GM18511 (cell line): Measurements from ENCODE around the gene ADAMTS13.

Source experiments
- ATAC-seq: cut with Tn5 transposase; IDR thresholded peaks from one replicate; pipeline ENCODE4 v1.9.1; 2021; ENCODE audit warnings: mild to moderate bottlenecking, moderate library complexity; ENCODE audit not compliant: unreplicated experiment

The ADAMTS13 gene

DNA sequence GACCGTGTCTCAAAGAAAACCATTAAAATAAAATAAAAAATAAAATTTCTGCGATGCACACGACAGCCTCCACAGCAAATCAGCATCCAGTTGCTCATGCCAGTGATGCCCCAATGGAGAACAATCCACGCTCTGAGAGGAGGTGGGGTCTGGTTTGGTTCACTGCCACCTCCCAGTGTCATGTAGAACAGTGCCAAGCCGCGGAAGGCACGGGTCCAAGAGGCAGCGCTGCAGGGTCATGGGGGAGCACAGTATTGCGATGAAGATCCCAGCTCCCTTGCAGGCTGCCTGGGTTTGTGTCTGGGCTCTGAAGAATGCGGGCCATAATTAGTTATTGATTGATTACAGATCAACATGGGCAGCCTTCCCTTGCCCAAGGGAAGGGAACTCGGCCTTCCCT, 31.5 kb downstream of the ADAMTS13 start:
- no peak for ATAC-seq

DNA sequence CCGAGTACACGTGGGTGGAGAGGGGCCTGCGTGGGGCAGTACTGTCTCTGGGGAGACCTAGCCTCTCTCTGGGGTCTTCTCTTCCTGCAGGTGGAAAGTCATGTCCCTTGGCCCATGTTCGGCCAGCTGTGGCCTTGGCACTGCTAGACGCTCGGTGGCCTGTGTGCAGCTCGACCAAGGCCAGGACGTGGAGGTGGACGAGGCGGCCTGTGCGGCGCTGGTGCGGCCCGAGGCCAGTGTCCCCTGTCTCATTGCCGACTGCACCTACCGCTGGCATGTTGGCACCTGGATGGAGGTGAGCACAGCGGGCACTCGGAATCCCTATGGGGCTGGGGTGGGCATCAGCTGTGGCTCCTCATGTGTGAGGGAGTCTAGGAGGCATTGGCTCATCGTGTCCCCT, 32.2 kb downstream of the ADAMTS13 start:
- ATAC-seq, result no peak

DNA sequence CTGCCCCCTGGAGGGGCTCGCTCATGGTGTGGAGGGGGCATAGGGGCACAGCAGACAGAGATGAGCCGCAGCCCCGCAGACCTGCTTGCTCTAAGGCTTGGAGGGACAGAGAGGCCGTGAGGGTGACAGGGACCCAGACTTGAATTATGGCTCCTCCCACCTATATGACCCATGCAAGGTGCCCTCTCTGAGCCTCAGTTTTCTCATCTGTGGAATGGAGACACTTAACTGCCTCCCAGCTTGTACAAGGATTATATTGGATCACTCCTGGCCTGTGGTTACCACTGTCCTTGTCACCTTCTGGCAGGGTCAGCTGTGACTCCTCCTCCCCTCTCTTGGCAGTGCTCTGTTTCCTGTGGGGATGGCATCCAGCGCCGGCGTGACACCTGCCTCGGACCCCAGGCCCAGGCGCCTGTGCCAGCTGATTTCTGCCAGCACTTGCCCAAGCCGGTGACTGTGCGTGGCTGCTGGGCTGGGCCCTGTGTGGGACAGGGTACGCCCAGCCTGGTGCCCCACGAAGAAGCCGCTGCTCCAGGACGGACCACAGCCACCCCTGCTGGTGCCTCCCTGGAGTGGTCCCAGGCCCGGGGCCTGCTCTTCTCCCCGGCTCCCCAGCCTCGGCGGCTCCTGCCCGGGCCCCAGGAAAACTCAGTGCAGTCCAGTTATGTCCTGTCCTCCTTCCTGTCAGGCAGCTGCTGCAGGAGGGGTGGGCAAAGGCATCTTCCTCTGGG, 32.9 kb downstream of the ADAMTS13 start:
- ATAC-seq, result no peak

DNA sequence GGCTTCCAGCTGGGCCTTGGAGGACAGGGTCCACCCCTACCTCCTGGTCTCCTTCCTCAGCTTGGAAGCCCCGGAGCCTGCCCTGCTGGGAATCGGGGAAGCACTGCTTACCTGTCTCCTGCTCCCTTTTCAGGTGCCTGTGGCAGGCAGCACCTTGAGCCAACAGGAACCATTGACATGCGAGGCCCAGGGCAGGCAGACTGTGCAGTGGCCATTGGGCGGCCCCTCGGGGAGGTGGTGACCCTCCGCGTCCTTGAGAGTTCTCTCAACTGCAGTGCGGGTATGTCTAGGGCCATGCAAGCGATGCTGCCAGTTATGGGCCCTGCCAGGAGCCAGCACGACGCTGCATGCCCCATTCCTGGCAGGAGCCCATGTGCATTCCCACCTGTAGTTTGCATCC, 33.8 kb downstream of the ADAMTS13 start:
- no peak for ATAC-seq

DNA sequence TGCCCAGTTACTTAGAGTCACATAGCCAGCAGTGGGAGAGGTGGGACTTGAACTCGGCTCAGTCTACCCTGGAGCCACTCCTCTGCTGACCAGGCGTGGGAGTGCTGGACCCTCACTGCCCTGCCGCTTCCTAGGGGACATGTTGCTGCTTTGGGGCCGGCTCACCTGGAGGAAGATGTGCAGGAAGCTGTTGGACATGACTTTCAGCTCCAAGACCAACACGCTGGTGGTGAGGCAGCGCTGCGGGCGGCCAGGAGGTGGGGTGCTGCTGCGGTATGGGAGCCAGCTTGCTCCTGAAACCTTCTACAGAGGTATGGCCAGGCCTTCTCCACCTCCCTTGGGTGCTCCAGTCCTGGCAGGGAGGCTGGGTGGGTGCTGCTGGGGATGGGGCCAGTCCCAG, 34.2 kb downstream of the ADAMTS13 start:
- ATAC-seq, result no peak

DNA sequence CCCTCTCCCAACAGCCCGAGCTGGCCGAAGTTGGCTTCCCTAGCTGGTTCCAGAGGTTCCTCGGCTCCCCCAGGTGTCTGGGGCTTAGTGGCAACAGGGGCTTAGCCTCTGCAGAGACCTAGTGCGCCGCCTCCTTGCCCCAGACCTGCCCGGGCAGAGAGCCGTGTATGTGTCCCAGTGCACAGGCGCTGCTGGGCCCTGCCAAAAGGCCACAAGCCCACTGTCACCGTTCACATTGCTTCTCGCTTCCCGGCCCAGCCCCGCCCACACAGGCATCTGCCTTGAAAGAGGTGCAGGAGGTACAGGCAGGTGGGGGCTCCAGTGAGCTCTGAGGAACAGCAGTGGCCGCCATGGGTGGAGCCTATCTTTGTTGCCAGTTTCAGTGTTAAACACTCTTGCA, 35.1 kb downstream of the ADAMTS13 start:
- no peak for ATAC-seq

DNA sequence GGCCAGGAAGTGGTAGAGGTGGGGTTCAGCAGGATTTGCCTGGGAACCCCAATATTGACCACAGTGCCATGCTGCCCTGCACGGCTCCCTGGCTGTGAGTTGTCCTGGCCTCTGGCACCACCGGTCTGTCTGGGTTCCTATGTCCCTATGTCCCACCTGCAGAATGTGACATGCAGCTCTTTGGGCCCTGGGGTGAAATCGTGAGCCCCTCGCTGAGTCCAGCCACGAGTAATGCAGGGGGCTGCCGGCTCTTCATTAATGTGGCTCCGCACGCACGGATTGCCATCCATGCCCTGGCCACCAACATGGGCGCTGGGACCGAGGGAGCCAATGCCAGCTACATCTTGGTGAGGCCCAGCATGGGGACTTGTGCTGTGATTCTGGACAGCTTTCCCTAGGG, 35.6 kb downstream of the ADAMTS13 start:
- no peak for ATAC-seq

DNA sequence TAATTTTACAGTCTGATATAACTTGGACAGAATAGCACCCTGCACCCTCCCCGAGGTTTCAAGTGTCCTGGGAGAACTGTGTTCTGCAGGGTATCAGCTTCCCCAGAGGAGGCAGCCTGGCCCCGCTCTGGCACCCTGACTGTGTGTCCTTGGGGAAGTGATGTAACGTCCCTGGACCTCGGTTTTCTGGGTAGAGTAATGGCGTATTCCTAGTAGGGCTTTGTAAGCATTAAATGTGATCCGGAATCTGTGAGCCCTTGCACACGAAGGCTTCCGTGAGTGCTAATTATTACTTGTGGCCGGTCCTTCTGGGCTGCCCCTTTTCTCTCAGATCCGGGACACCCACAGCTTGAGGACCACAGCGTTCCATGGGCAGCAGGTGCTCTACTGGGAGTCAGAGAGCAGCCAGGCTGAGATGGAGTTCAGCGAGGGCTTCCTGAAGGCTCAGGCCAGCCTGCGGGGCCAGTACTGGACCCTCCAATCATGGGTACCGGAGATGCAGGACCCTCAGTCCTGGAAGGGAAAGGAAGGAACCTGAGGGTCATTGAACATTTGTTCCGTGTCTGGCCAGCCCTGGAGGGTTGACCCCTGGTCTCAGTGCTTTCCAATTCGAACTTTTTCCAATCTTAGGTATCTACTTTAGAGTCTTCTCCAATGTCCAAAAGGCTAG, 36.6 kb downstream of the ADAMTS13 start:
- no peak for ATAC-seq

DNA sequence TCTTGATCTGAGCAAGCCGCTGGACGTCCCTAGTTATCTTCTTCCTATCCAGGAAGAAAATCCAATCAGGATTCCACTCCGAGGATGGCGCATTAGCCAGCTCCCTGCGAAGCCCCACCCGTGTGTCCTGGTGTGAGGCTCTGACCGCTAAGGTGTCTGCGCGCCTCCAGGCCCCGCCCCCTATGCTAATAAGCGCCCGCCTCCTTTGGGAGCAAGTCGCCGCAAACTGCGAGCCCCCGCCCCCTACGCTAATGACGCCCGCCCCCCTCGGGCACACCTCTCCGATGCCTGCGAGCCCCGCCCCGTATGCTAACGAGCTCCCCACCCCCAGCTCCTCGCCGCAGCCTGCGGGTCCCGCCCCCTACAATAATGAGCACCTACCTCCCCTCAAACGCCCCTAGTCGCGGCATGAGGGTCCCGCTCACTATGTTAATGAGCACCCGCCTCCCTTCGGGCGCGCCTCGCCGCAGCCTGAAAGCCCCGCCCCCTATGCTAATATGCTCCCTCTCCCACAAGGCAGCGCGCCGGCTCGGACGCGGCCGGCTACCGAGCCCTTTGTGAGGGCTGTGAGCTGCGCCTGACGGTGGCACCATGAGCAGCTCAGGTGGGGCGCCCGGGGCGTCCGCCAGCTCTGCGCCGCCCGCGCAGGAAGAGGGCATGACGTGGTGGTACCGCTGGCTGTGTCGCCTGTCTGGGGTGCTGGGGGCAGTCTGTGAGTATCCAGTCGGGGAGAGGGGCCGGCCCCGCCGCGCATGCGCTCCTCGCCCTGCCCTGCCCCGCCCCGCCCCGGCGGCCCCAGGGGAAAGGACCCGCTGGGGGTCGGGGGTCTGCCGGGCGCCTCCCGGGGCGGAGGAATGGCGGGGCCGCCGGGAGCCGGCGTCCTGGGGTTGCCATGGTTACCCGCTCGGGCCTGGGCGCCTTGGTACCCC, 37.6 kb downstream of the ADAMTS13 start, which contains the start of gene CACFD1:
Gene CACFD1, plus strand, starts transcription at position 503 of the 929 bp plus-strand sequence. Its CDS starts 89 bp downstream, at position 592.
- ATAC-seq, result peak; percentile 73

DNA sequence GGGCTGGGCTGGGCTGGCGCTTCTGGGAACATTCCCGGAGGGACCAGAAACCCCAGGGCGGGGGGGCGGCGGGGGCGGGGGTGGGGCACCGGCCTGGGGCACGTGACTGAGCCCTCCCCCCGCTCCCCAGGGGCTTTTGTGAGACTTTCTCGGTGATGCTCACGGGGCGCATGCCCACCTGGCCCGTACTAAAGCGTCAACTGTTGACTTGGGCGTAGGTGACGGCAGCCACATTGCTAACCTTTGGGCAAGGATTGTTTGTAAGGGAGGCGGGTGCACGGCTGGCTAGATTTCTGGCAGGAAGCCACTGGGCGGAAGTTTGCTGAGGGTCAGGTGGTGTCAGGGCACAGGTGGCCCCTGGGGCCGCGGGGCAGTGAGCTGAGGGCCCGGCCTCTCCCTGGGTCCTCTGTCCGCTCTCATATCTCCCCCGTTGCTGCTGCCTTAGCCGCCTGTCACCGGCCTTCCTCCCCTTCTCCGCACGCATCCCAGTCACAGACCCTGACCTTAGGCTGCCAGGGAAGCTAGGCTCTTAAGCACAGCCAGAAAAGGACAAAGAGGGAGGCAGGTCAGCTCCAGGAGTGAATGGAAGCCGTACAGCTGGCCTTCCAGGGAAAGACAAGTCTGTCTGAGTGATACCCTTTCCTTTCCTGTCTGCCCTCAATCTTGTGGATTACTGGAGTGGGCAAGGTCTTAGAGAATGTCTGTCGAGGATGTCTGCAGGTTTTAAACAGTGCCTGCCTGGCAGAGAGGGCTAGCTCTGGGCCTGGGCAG, 38.4 kb downstream of the ADAMTS13 start:
- ATAC-seq, result peak; percentile 38

DNA sequence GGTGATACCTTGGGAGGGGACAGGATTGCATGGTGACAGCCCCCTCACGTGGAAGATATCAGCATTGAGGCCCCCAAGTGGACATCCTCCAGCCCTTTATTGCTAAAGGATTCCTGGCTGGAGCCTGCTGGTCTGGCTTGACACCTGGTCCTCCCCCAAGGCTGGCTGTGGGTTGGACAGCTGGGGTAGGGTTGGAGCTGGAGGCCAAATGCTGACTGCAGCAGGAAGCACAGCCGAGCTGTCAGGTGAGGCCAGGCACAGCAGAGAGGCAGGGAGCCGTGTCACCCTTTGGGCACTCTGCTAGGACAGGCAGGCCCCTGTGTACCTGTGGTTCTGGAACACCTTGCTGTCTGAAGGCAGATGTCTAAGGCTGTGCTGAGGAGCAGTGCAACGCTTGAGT, 39.8 kb downstream of the ADAMTS13 start:
- no peak for ATAC-seq

DNA sequence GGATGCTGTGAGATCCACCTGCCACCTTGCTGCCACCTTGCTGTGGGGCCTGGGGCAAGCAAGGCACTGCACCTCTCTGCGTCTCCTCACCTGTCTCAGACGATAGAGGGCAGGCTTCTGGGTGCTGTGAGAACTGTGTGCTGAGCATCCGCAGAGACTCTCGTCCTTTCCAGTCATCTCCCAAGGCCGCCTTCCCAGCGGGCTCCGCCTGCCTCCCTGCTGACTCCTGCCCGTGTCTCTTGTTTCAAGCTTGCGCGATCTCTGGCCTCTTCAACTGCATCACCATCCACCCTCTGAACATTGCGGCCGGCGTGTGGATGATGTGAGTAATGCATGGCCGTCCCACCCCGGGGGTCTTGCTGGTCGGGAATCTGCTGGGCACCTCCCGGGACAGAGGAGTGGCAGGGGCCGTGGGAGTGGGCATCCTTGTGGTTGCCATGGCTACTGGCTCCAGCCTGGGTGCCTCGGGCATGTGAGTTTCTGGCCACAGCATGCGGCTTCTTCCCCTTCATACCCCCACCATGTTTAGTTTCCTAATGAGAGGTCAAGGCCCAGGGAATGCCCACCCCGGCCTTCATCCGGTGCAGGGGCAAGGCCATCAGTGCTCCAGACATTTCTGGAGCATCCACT, 41.2 kb downstream of the ADAMTS13 start:
- ATAC-seq, result no peak

DNA sequence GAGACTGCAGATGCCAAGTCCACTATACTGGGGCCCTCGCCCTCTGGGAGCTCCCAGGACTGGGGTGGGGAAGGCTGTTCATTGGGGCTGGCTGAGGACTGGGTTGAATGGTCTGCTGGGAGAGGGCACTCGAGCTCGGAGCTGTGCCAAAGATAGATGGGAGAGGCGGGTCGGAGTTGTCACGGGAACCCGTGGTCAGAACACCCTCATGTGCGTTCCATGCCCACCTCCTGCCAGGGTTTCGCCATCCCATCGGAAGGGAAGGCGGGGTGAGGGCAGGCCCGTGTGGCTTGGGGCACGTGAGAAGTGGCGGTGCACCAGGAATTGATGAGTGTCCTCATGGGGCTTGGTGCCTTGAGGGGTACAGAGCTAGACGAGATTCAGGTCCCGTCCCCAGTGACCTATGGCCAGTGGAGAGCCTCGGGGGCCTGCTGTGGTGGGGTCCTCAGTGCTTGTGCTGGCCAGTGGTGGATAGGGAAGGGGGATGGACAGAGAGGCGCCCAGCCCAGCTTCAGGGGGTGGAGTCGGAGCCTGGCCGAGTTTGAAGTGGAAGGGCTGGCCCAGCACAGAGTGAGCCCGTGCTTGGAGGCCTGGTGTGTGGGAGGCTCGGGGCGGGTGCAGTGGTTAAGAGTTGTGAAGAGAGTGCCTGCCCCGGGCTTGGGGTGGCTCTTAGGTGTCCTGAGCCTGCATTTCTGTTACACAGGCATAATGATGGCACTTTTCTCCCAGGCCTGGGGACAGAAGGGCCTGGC, 41.9 kb downstream of the ADAMTS13 start:
- no peak for ATAC-seq

DNA sequence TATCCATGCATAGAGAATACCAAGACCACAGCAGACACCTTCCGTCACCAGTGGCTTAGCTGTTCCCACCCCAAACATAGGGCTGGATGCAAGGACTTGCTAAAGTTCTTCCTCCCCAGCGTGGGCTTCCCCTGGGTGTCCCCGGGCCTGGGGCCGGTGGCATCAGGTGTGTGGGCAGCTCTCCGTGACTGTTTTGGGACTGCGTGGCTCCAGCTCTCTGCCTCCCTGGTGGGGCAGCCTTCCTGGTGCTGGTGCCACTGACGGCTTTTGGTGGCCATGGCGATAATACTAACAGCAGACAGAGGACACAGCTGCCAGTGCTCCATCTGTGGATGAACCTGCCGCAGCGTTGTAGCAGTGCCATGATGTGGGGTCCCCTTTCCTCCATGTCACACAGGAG, 42.5 kb downstream of the ADAMTS13 start:
- ATAC-seq, result no peak

DNA sequence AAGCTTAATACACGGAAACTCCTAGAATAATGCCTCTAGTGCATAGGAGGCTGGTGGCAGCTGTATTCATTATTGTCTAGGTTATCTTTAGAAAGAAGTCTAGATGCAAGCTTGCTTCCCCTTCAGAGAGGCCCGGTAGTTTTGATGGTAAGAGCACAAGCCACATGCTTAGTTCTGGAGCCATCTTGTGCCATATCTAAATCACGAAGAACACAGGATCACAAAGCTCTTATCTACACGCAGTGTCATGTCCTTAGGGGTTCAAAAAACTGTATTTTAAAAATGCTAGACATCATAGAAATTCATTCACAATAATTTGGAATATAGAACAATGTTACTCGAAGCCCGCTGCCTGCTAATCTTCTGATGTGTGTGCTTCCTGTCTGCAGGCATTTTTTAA, 43.8 kb downstream of the ADAMTS13 start:
- ATAC-seq, result no peak

DNA sequence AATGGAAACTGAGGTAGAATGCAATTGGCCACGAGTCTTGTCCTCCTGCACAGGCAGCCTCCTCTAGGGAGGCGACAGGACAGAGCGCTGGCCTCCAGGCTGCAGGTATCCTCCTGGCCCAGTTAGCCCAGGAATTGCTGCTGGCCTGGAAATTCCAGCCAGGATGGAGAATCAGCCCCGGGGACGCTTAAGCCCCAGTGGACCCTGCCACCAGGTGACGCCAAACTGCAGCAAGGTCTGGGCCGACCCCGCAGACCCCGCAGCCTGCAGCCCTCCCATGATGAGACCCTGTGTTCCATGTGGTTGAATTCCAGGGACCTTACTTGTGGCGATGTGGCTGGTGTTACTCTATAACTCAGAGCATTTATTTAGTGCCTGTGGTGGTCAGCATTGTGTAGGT, 44.9 kb downstream of the ADAMTS13 start:
- ATAC-seq, result no peak

DNA sequence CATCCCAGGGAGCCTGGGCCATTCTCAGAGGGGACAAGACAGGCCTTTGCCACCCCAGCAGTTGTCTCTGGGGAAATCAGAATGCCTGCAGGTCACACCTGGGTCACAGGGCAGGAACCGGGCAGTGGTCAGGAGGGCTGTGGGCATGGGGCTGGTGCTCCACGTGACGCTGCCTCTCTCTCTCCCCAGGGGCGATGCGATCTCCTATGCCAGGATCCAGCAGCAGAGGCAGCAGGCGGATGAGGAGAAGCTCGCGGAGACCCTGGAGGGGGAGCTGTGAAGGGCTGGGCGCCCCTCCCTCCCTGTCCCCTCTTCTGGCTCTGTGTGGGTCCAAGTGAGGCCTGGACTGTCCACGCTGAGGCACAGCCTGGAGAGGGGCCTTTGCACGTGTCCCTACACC, 46.2 kb downstream of the ADAMTS13 start:
- no peak for ATAC-seq

DNA sequence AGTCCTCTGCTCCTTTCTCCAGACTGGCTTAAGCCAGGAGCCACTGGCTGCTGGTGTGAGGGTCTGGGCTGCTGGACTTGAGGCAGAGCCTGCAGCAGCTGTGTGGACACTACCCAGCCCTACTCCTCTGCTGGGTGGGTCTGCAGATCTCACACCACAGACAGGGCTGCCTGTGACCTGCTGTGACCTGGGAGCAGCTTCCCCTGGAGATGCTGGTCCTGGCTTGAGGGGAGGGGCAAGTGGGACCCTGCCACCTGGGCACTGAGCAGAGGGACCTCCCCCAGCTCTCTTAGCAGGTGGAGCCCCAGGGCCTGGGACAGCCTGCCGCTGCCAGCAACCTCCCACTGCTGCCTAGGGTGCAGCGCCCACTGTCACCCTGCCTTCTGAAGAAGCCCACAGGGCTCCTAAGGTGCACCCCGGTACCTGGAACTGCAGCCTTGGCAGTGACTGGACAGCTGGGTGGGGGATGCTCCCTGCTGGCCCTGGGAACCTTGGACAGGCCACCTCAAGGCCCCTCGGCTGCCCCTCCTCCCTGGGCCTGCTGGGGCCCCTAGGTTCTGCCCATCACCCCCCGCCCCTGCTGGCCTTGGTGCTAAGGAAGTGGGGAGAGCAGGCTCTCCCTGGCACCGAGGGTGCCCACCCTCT, 46.7 kb downstream of the ADAMTS13 start:
- no peak for ATAC-seq

DNA sequence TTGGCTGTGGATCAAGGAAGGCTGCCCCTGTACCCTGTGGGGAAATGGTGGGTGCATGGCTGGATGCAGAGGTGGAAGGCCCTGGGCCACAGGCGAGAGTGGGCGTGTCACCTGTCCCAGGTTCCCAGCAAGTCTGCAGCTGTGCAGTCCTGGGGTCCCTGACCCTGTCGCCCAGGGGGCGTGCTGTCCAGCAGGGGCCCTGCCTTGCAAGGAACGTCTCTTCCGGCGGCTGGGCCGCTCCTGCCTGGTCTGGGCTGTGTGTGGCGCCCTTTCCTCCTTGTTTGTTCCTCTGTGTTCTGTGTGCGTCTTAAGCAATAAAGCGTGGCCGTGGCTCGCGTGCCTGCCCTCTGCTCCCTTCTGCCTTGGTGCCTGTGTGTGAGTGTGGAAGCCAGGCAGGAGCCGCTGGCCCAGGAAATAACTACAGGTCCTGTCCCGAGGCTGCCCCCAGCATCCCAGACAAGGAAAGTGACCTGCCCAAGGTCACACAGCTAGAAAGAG, 48.3 kb downstream of the ADAMTS13 start:
- ATAC-seq, result no peak
